Uterus (tissue), 4 donors: ENCODE measurements around the gene B3GALT5. TPM values are rescaled to one million over a fixed set of nuclear protein-coding genes. Genes with fewer than 3 reads are reported as not detected.

Source experiments
- DNase-seq, 2 donors: peaks; one replicate each; pipeline ENCODE4 v3.0.0-alpha.2; 2019 to 2020
- H3K27ac ChIP-seq, 2 donors: fragments of 200-600 bp; sonication (generic); 1 replicate in 1 of 2; 2 replicates in 1 of 2; pipeline ENCODE4 v1.5.1; 2016 to 2018
- H3K27me3 ChIP-seq, 2 donors: fragments of 200-600 bp; sonication (generic); one replicate each; pipeline ENCODE4 v1.5.1; 2018 to 2019; ENCODE audit warnings: control low read depth in 1 of 2
- H3K36me3 ChIP-seq, 2 donors: fragments of 200-600 bp; sonication (generic); one replicate each; pipeline ENCODE4 v1.5.1; 2019; ENCODE audit warnings: control low read depth in 1 of 2
- H3K4me1 ChIP-seq, 2 donors: fragments of 200-600 bp; sonication (generic); one replicate each; pipeline ENCODE4 v1.5.1; 2018 to 2019; ENCODE audit warnings: control low read depth in 1 of 2
- H3K4me3 ChIP-seq, 2 donors: fragments of 200-600 bp; sonication (generic); 1 replicate in 1 of 2; 2 replicates in 1 of 2; pipeline ENCODE4 v1.5.1; 2018 to 2019; ENCODE audit warnings: mild to moderate bottlenecking in 1 of 2
- H3K9me3 ChIP-seq, 2 donors: fragments of 200-600 bp; sonication (generic); one replicate each; pipeline ENCODE4 v1.5.1; 2019; ENCODE audit warnings: control low read depth in 1 of 2
- CTCF ChIP-seq, 4 experiments: fragments of 200-600 bp in 2 of 4; fragments of 450-650 bp in 2 of 4; sonication (generic) in 2 of 4; IDR thresholded peaks; one replicate each; pipeline ENCODE4 v1.5.1; 2016 to 2019; ENCODE audit warnings: antibody characterized with exemption in 4 of 4, mild to moderate bottlenecking in 2 of 4, moderate library complexity in 1 of 4
- POLR2A ChIP-seq, 2 donors: fragments of 450-650 bp; IDR thresholded peaks; one replicate each; pipeline ENCODE4 v1.6.1; 2016; ENCODE audit warnings: antibody characterized with exemption in 2 of 2, mild to moderate bottlenecking in 1 of 2, moderate library complexity in 1 of 2
- intact Hi-C: fragments of 100-400 bp; cut with DNase I; formaldehyde crosslinking; loops from one replicate; pipeline ENCODE4 v1.15.1; 2023; ENCODE audit warnings: low total_unique reads
- total RNA-seq, 4 donors: library from RNA; depleted of rRNA in 3 of 4; stranded (reverse); fragments of >200 nt in 3 of 4; gene quantifications; one replicate each; pipeline versions ENCODE4 v1.1.0 to v1.2.4, GENCODE V29; 2014 to 2023
- donor health status: DM: yes; HTN: yes; CAD: no.

The B3GALT5 gene
- total RNA-seq, 4 donors from 2014 or later, result 0.26 to 2.7 (median 0.65) TPM

GRCh38 chr21:39637971-39638240 is 25.2 kb downstream of the B3GALT5 start:
- Histone ChIP-seq H3K27me3 (no peaks in the 10 kb centered on the region), H3K27ac (no peak overlapping the region)
- DNase-seq, result no peak

GRCh38 chr21:39638281-39638680 is 25.5 kb downstream of the B3GALT5 start:
- H3K27ac ChIP-seq, result no peak overlapping the region
- DNase-seq, result no peak
- H3K27me3 ChIP-seq, result no peaks in the 10 kb centered on the region
- TF ChIP-seq CTCF (IDR thresholded peaks at IDR 0.05), result no peak
- no peak for TF ChIP-seq POLR2A (IDR thresholded peaks at IDR 0.05)
- H3K36me3 ChIP-seq, result no peaks in the 10 kb centered on the region
- H3K4me3 ChIP-seq, result no peak overlapping the region
- intact Hi-C loops, result no loop called here
- H3K9me3 ChIP-seq, result no peaks in the 10 kb centered on the region
- no peaks in the 10 kb centered on the region for H3K4me1 ChIP-seq

More at GRCh38 chr21:39637971-39638240, 25.2 kb downstream of the B3GALT5 start:
- TF ChIP-seq POLR2A (IDR thresholded peaks at IDR 0.05), result no peak
- TF ChIP-seq CTCF (IDR thresholded peaks at IDR 0.05), result no peak
- H3K4me1 ChIP-seq, result no peaks in the 10 kb centered on the region
- H3K36me3 ChIP-seq, result no peaks in the 10 kb centered on the region
- H3K9me3 ChIP-seq, result no peaks in the 10 kb centered on the region
- intact Hi-C loops, result no loop called here
- no peak overlapping the region for H3K4me3 ChIP-seq

GRCh38 chr21:39640754-39641153 is 28.0 kb downstream of the B3GALT5 start:
- Histone ChIP-seq H3K4me3 (no peak overlapping the region), H3K27ac (no peak overlapping the region), H3K9me3 (no peaks in the 10 kb centered on the region), H3K36me3 (no peaks in the 10 kb centered on the region), H3K4me1 (no peaks in the 10 kb centered on the region), H3K27me3 (no peaks in the 10 kb centered on the region)
- no peak for DNase-seq
- no peak for TF ChIP-seq POLR2A (IDR thresholded peaks at IDR 0.05)
- TF ChIP-seq CTCF (IDR thresholded peaks at IDR 0.05), result no peak
- intact Hi-C loops, result no loop called here

GRCh38 chr21:39641827-39642450 is 29.2 kb downstream of the B3GALT5 start:
- Histone ChIP-seq H3K27ac (no peak overlapping the region), H3K36me3 (no peaks in the 10 kb centered on the region), H3K9me3 (no peaks in the 10 kb centered on the region), H3K4me3 (no peak overlapping the region), H3K27me3 (no peaks in the 10 kb centered on the region), H3K4me1 (no peaks in the 10 kb centered on the region)
- intact Hi-C loops, result no loop called here
- DNase-seq, result no peak
- no peak for TF ChIP-seq POLR2A (IDR thresholded peaks at IDR 0.05)
- TF ChIP-seq CTCF (IDR thresholded peaks at IDR 0.05), result no peak

- no peak overlapping the region for H3K27ac ChIP-seq
- no peak for TF ChIP-seq POLR2A (IDR thresholded peaks at IDR 0.05)
- no peak for DNase-seq
- H3K4me3 ChIP-seq, result no peak overlapping the region
- no peaks in the 10 kb centered on the region for H3K36me3 ChIP-seq
- H3K27me3 ChIP-seq, result no peaks in the 10 kb centered on the region
- no peaks in the 10 kb centered on the region for H3K4me1 ChIP-seq
- intact Hi-C loops, result no loop called here
- no peaks in the 10 kb centered on the region for H3K9me3 ChIP-seq
These were observed 31.4 kb downstream of the B3GALT5 start for GRCh38 chr21:39644062-39644560.

GRCh38 chr21:39645331-39645730 is 32.6 kb downstream of the B3GALT5 start:
- H3K27ac ChIP-seq, result no peak overlapping the region
- H3K36me3 ChIP-seq, result no peaks in the 10 kb centered on the region
- no peak for DNase-seq
- intact Hi-C loops, result no loop called here
- H3K27me3 ChIP-seq, result no peaks in the 10 kb centered on the region
- no peak overlapping the region for H3K4me3 ChIP-seq
- TF ChIP-seq POLR2A (IDR thresholded peaks at IDR 0.05) (no peak), CTCF (IDR thresholded peaks at IDR 0.05) (no peak)
- H3K9me3 ChIP-seq, result no peaks in the 10 kb centered on the region
- H3K4me1 ChIP-seq, result no peaks in the 10 kb centered on the region
